Endothelial cell of hepatic sinusoid (primary cell): ENCODE results near the gene RNF31.

Experiments
- in situ Hi-C: cut with HindIII; loops from 2 replicates; pipeline ENCODE4 v1.10.0; 2017; ENCODE audit warnings: low sequenced_read_pairs

RNF31 gene

GRCh38 chr14:24159777-24160498 is 12.6 kb downstream of the RNF31 start:
- in situ Hi-C loops: no loop called here

DNA sequence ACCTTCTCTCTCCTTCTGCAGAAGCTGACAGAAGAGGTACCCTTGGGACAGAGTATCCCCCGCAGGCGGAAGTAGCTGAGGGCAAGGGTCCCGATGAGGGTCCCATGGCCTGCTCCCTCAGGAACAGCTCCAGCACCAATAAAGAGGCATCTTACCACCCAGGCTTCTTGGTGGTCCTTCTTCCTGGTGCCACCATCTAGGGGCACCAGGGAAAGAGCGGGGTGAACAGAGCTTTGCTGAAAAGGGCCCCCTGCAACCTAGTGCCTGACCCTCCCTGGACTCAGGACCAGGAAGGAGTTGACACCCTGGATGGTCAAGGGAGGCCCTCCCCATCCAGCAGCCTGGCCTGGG is 13.2 kb downstream of the RNF31 start:
- in situ Hi-C loops: no loop called here

DNA sequence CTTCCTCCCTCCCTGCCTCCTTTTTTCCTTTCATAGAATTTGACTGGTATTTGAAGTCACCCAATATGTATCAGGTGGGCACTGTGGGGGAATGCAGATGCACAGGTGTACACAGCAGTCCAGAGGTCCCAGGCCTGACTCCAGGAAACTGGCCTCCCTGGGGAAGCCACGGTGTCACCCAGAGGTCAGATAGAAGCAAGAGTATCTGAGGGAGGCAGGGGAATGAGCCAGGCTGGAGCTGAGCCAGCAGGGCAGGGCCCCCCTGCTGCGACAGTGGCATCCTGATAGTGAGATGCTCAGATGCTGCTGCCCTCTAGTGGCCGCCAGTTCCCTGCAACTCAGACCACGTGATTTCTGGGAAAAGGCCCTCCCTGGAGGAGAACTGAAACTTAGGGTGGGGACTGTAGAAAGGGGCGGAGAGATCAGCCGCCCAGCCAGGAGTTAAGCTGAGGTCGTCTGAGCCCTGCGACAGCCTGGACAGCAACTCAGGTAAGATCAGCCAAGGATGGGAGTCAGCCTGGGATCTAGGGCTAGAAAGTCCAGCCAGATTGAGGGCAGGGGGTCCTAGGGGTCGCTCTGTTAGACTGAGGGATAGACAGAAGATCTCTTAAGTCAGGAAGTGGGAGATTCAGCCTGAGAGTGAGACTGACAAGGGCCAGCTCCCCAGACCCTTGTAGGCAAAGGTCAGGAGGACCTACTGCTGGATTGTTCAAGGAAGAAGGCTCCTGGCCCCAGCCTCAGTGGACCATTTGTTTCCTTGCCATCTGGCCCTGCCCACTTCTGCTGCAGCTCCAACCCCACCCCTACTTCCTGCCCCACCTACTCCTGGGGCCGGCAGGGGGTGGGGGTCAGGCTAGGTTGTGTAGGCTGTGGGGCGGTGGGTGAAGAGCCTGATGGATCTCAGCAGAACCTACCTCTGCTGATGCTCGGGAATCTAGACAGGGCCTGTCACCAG is 13.8 kb downstream of the RNF31 start, which contains the start of gene IRF9:
Gene IRF9 (plus strand): TSS at position 416 of the 955 bp plus-strand sequence. CDS start 880 bp downstream, outside the sequence.
- in situ Hi-C loops: no loop called here

DNA sequence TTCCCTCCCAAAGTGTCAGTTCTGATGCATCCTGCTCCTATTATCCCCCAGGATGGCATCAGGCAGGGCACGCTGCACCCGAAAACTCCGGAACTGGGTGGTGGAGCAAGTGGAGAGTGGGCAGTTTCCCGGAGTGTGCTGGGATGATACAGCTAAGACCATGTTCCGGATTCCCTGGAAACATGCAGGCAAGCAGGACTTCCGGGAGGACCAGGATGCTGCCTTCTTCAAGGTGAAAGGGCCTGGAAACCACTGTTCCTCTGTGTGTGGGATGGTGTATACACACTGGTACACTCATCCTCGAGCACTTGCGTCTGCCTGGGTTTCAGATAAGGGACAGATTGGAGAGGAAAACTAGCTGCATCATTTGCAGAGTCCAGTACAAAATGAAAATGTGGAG is 14.8 kb downstream of the RNF31 start:
- in situ Hi-C loops: no loop called here

- in situ Hi-C loops: no loop called here
Measured at GRCh38 chr14:24164518-24164991, 17.3 kb downstream of the RNF31 start.

DNA sequence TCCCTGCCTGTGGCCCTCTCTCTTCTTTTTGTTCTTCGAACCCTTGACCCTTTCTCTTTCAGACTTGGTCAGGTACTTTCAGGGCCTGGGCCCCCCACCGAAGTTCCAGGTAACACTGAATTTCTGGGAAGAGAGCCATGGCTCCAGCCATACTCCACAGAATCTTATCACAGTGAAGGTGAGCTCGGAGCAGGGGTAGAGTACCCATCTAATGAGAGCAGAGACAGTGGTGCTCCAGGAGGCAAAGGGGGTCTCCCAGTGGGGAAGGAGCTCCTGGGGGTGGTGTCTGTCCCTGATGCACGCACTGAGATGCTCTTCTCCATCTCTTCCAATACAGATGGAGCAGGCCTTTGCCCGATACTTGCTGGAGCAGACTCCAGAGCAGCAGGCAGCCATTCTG is 18.5 kb downstream of the RNF31 start:
- in situ Hi-C loops: no loop called here

GRCh38 chr14:24167469-24168114 is 20.3 kb downstream of the RNF31 start:
- in situ Hi-C loops: no loop called here

- in situ Hi-C loops: no loop called here
Measured at GRCh38 chr14:24171422-24172260, 24.3 kb downstream of the RNF31 start, which contains the start of gene REC8. REC8 (plus strand) TSS chr14:24172080; CDS start chr14:24172553, 473 bp downstream.

DNA sequence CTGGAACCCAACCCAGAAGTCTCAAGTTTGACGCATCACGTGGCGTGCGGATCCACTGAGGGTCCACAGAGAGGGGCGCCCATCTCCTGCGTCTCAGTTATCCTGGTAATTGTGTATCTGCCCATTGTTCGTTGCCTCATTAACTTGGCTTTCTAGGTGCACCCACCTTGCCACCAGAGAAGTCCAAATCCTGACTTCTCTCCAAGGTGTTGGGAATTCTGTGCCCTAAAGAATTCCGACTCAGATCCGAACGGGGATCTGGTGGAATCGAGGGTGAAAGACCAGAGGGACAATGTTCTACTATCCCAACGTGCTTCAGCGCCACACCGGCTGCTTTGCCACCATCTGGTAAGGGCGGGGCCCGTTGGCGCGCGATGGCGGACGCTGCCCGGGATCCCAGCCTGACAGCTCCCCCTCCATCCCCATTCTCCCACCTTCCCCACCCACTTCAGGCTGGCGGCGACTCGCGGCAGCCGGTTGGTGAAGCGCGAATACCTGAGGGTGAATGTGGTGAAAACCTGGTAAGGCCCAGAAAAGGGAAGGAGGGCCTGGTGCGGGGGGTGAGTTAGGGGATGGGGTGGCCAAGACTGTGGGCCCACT is 25.1 kb downstream of the RNF31 start:
- in situ Hi-C loops: no loop called here

DNA sequence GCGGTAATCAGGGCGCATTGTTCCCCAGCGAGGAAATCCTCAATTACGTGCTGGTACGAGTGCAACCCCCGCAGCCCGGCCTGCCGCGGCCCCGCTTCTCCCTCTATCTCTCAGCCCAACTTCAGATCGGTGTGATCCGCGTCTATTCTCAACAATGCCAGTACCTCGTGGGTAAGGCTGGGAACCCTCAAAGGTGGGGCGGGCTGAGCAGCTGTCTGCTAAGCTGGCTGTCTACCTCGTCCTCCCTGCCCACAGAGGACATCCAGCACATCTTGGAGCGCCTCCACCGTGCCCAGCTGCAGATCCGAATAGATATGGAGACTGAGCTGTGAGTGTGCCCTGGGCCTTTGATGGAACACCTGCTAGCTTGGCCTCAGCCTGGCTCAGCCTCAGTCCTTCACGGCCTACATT is 25.6 kb downstream of the RNF31 start:
- in situ Hi-C loops: no loop called here

DNA sequence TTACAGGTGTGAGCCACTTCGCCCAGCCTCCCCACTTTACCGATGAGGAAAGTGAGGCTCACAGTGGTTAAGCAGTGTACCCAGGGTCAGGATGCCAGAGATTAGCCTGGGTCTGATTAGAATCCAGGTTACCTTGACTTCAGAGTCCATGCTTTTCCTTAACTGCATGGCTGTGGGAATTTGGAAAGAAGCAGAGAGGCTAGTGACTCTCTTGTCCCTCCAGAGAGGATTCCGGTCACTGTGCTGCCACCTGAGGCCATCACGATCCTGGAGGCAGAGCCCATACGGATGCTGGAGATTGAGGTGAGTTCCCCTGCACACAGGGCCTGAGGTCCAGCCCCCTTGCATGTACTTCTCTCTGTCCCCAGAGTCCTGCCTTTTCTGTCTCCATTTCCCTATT is 29.3 kb downstream of the RNF31 start:
- in situ Hi-C loops: no loop called here

DNA sequence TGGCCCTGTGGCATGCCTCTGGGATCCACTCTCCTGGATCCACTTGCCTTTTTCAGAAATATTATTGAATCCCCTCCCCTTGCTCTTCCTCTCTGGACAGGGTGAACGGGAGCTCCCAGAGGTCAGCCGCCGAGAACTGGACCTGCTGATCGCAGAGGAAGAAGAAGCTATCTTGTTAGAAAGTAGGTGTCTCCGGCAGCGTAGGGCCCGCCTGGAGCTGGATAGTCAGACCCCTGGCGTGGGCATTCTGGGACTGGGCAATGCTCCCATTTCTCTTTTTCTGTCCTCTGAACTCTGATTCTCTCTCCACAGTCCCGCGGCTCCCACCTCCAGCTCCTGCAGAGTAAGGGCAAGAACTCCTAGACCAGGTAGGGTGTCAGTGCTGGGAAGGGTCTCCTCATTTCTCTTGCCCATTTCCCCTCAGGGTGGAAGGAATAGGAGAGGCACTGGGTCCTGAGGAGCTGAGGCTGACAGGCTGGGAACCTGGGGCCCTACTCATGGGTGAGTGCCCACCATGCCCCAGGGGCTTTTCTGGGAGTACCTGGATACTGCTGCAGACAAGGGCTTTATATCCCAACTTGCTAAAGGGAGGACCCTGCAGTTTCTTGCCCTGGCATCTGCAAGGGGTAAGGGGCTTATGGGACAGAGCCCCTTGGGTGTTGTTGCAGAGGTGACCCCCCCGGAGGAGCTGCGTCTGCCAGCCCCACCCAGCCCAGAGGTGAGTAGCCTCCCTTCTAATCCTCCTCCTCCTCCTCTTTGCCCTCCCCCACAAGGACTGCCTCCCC is 29.9 kb downstream of the RNF31 start:
- in situ Hi-C loops: no loop called here

DNA sequence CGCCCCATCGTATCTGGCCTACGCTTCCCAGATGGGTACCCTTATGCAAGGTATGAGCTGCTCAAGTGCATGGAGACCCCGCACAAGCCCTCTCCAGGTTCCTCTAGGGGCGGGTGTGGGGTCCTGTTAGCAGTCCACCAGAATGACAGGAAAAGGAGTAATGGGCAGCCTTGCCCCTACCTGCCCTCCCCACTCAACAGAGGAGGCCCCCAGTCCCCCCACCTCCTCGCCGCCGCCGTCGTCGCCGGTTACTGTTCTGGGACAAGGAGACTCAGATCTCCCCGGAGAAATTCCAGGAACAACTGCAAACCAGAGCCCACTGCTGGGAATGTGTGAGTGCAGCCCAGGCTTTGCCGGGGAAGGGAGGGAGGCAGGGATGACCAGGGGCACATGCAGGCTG is 30.6 kb downstream of the RNF31 start:
- in situ Hi-C loops: no loop called here

DNA sequence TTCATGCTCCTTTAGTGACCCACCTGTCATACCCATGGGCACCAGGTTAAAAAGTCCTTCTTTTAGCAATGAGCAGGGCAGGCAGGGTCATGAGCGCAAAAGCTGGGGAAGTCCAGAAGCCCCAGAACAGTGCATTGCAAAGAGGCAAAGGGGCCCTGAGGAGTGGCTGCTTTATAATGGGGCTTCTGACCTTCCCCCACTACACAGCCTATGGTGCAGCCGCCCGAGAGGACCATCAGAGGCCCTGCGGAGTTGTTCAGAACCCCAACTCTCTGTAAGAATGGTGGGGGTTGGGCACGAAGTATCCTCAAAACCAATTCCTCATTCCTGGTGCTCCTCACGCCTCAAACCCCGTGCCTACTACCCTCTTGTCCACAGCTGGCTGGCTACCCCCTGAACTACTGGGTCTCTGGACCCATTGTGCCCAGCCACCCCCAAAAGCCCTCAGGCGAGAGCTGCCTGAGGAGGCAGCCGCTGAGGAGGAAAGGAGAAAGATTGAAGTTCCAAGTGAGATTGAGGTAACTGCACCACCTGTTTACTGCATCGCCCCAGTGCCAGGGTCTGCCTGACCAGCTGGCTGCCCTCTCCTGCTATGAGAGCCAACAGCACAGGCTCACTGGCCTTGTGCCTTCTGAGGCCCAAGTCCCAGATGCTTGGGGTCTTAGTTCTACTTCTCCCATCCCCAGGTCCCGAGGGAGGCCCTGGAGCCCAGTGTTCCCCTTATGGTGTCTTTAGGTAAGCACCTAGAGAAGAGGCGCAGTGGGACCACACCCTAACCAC is 31.3 kb downstream of the RNF31 start:
- in situ Hi-C loops: no loop called here

DNA sequence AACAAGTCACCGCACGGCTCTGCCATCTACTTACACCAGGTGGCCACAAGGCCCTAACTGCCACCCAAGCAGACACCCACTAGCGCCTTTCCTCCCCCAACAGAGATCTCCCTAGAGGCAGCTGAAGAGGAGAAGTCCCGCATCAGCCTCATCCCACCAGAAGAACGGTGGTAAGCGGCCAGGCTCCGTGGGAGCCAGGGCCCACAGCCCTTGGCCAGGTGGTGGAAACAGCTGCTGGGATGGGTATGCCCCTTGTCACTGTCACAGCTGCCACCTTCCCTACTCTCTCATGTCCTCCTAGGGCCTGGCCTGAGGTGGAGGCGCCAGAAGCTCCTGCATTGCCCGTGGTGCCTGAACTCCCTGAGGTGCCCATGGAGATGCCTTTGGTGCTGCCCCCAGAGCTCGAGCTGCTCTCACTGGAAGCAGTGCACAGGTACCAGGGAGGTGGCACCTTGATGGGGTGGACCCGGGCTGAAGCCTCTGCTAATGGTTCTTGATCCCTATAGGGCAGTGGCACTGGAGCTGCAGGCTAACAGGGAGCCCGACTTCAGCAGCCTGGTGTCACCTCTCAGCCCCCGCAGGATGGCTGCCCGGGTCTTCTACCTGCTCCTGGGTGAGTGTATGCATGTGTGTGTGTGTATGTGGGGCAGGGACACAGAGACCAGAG is 32.1 kb downstream of the RNF31 start:
- in situ Hi-C loops: no loop called here

- in situ Hi-C loops: no loop called here
Measured at GRCh38 chr14:24179961-24180796, 32.9 kb downstream of the RNF31 start.
